HFFc6 (cell line): ENCODE measurements around the gene PRR12. TPM values are rescaled to one million over a fixed set of nuclear protein-coding genes. Genes with fewer than 3 reads are reported as not detected.

Experiments used
- DNase-seq: peaks from one replicate; pipeline ENCODE4 v3.0.0-alpha.2; 2018
- H3K27ac Mint-ChIP-seq: 2 replicates; pipeline ENCODE4 v1.8.0; 2020; ENCODE audit warnings: mild to moderate bottlenecking, mixed read lengths
- H3K27me3 Mint-ChIP-seq: 2 replicates; pipeline ENCODE4 v1.8.0; 2021; ENCODE audit warnings: mild to moderate bottlenecking, moderate library complexity, mixed read lengths; ENCODE audit not compliant: insufficient read depth
- H3K36me3 Mint-ChIP-seq: 2 replicates; pipeline ENCODE4 v1.8.0; 2021; ENCODE audit warnings: low read depth, mixed read lengths
- H3K4me1 Mint-ChIP-seq: 2 replicates; pipeline ENCODE4 v1.8.0; 2020; ENCODE audit warnings: low read depth, mixed read lengths
- H3K4me3 Mint-ChIP-seq: 2 replicates; pipeline ENCODE4 v1.8.0; 2020; ENCODE audit warnings: mild to moderate bottlenecking, moderate library complexity, mixed read lengths
- H3K9me3 Mint-ChIP-seq: 2 replicates; pipeline ENCODE4 v1.8.0; 2020; ENCODE audit warnings: mild to moderate bottlenecking, mixed read lengths
- CTCF ChIP-seq: fragments of 200-600 bp; sonication (generic); IDR thresholded peaks from 2 replicates; pipeline ENCODE4 v1.5.0; 2021; ENCODE audit warnings: antibody characterized with exemption, mild to moderate bottlenecking
- total RNA-seq, 6 experiments: library from RNA; stranded (reverse); fragmentation: NEBNext Ultra II Directional; extraction: Animal tissue kit (Norgen Biotek cat#: 25700); gene quantifications; 2 replicates in 1 of 6; 3 replicates in 5 of 6; pipeline ENCODE4 v1.2.3, GENCODE V29; 2021

The PRR12 gene
- total RNA-seq, 6 experiments from 2014 or later = 23.3 to 26.2 (median 24.3) TPM

GRCh38 chr19:49554701-49555181 lies 36.2 kb upstream of the PRR12 start:
- Mint-ChIP-seq H3K36me3 (peaks cover 18% of the 10 kb centered on the region), H3K27ac (peak overlapping the region; percentile 90), H3K4me1 (peaks cover 17% of the 10 kb centered on the region), H3K9me3 (no peaks in the 10 kb centered on the region), H3K4me3 (no peak overlapping the region), H3K27me3 (peaks cover 2% of the 10 kb centered on the region; the same call in 1 of the 2 replicates)
- TF ChIP-seq CTCF = no peak
- DNase-seq = no peak

GRCh38 chr19:49555600-49556411 lies 35.2 kb upstream of the PRR12 start:
- Mint-ChIP-seq H3K27me3 (peaks cover 3% of the 10 kb centered on the region; the same call in 1 of the 2 replicates), H3K4me3 (no peak overlapping the region), H3K27ac (no peak overlapping the region), H3K9me3 (no peaks in the 10 kb centered on the region), H3K4me1 (peaks cover 17% of the 10 kb centered on the region), H3K36me3 (peaks cover 18% of the 10 kb centered on the region)
- TF ChIP-seq CTCF = no peak
- no peak for DNase-seq

- TF ChIP-seq CTCF = no peak
- Mint-ChIP-seq H3K27me3 (peaks cover 3% of the 10 kb centered on the region; the same call in 1 of the 2 replicates), H3K4me1 (peaks cover 17% of the 10 kb centered on the region), H3K27ac (no peak overlapping the region), H3K9me3 (no peaks in the 10 kb centered on the region), H3K4me3 (no peak overlapping the region), H3K36me3 (peaks cover 18% of the 10 kb centered on the region)
- DNase-seq = no peak
Observed at GRCh38 chr19:49556412-49557398, 34.3 kb upstream of the PRR12 start.

- H3K4me1 Mint-ChIP-seq = peaks cover 17% of the 10 kb centered on the region
- no peak overlapping the region for H3K4me3 Mint-ChIP-seq
- peaks cover 18% of the 10 kb centered on the region for H3K36me3 Mint-ChIP-seq
- TF ChIP-seq CTCF = no peak
- no peak overlapping the region for H3K27ac Mint-ChIP-seq
- no peak for DNase-seq
- peaks cover 3% of the 10 kb centered on the region; the same call in 1 of the 2 replicates for H3K27me3 Mint-ChIP-seq
- H3K9me3 Mint-ChIP-seq = no peaks in the 10 kb centered on the region
Observed at GRCh38 chr19:49557641-49558325, 33.2 kb upstream of the PRR12 start.

GRCh38 chr19:49558591-49558990 lies 32.4 kb upstream of the PRR12 start:
- no peak for TF ChIP-seq CTCF
- Mint-ChIP-seq H3K4me3 (no peak overlapping the region), H3K36me3 (peaks cover 16% of the 10 kb centered on the region), H3K4me1 (peaks cover 14% of the 10 kb centered on the region), H3K27ac (peak overlapping the region; percentile 43; the same call in 1 of the 2 replicates), H3K9me3 (no peaks in the 10 kb centered on the region), H3K27me3 (peaks cover 3% of the 10 kb centered on the region; the same call in 1 of the 2 replicates)
- DNase-seq = no peak
